Neural cell (in vitro differentiated cells): ENCODE results near the gene CFAP65. TPM values are rescaled to one million over a fixed set of nuclear protein-coding genes. Genes with fewer than 3 reads are reported as not detected.

Source experiments
- H2AFZ ChIP-seq: fragments of 200-600, 300-800 bp; sonication (generic), shearing (Covaris generic); 2 replicates; pipeline ENCODE4 v1.6.0; 2014; ENCODE audit warnings: low read depth, mild to moderate bottlenecking, antibody characterized with exemption, low read length, moderate library complexity
- H3F3A ChIP-seq: fragments of 200-600 bp; shearing (Covaris generic); 2 replicates; pipeline ENCODE4 v1.6.1; 2016; ENCODE audit warnings: mild to moderate bottlenecking, moderate library complexity, mixed read lengths, antibody characterized with exemption, low read length; ENCODE audit not compliant: insufficient read depth, poor library complexity, severe bottlenecking
- H3K27ac ChIP-seq: fragments of 200-600, 300-800 bp; sonication (generic), shearing (Covaris generic); 2 replicates; pipeline ENCODE4 v1.5.1; 2014; ENCODE audit warnings: mild to moderate bottlenecking, low read length, moderate library complexity
- H3K27me3 ChIP-seq: fragments of 300-800, 200-600 bp; sonication (generic), shearing (Covaris generic); 2 replicates; pipeline ENCODE4 v1.6.0; 2014; ENCODE audit warnings: mild to moderate bottlenecking, low read depth, low read length, moderate library complexity; ENCODE audit not compliant: insufficient read depth
- H3K36me3 ChIP-seq: fragments of 300-800, 200-600 bp; sonication (generic), shearing (Covaris generic); 2 replicates; pipeline ENCODE4 v1.5.1; 2014; ENCODE audit warnings: mild to moderate bottlenecking, antibody characterized with exemption, low read length, moderate library complexity; ENCODE audit not compliant: insufficient read depth
- H3K4me2 ChIP-seq: fragments of 300-800, 200-600 bp; sonication (generic), shearing (Covaris generic); 2 replicates; pipeline ENCODE4 v1.6.0; 2014; ENCODE audit warnings: mild to moderate bottlenecking, low read length
- H3K4me3 ChIP-seq: fragments of 300-800, 200-600 bp; sonication (generic), shearing (Covaris generic); 2 replicates; pipeline ENCODE4 v1.5.1; 2014; ENCODE audit warnings: mild to moderate bottlenecking, low read length, moderate library complexity
- H3K79me2 ChIP-seq: fragments of 200-600 bp; shearing (Covaris generic); replicated peaks from 2 replicates; pipeline ENCODE4 v1.6.0; 2014; ENCODE audit warnings: mild to moderate bottlenecking, low read length, moderate library complexity; ENCODE audit not compliant: insufficient read depth
- H3K9ac ChIP-seq: fragments of 300-800, 200-600 bp; sonication (generic), shearing (Covaris generic); 2 replicates; pipeline ENCODE4 v1.6.1; 2016; ENCODE audit warnings: mild to moderate bottlenecking, low read length, mixed read lengths
- H3K9me2 ChIP-seq: fragments of 200-600 bp; shearing (Covaris generic); 2 replicates; pipeline ENCODE4 v1.6.1; 2016; ENCODE audit warnings: mild to moderate bottlenecking, low read length, mixed read lengths; ENCODE audit not compliant: insufficient read depth
- H3K9me3 ChIP-seq: fragments of 200-600, 300-800 bp; sonication (generic), shearing (Covaris generic); 2 replicates; pipeline ENCODE4 v1.6.1; 2016; ENCODE audit warnings: mild to moderate bottlenecking, mixed run types, low read length, moderate library complexity, mixed read lengths
- H4K20me1 ChIP-seq: fragments of 200-600 bp; shearing (Covaris generic); 2 replicates; pipeline ENCODE4 v1.6.1; 2016; ENCODE audit warnings: mild to moderate bottlenecking, mixed run types; ENCODE audit not compliant: insufficient read depth
- EP300 ChIP-seq: fragments of 450-650 bp; conservative IDR thresholded peaks from 2 replicates; pipeline ENCODE4 v1.6.1; 2014; ENCODE audit warnings: antibody characterized with exemption, mild to moderate bottlenecking, moderate library complexity; ENCODE audit not compliant: poor library complexity, severe bottlenecking
- EZH2 ChIP-seq: fragments of 200-600, 300-800 bp; shearing (Covaris generic), sonication (generic); IDR thresholded peaks from 2 replicates; pipeline ENCODE4 v1.6.1; 2014; ENCODE audit warnings: antibody characterized with exemption, low read length, borderline replicate concordance, mild to moderate bottlenecking; ENCODE audit not compliant: insufficient read depth, poor library complexity, severe bottlenecking
- POLR2AphosphoS5 ChIP-seq: IDR thresholded peaks from 2 replicates; pipeline ENCODE4 v1.6.1; 2012
- RAD21 ChIP-seq: fragments of 450-650 bp; conservative IDR thresholded peaks from 2 replicates; pipeline ENCODE4 v1.6.1; 2014; ENCODE audit warnings: antibody characterized with exemption, mild to moderate bottlenecking, moderate library complexity
- REST ChIP-seq: IDR thresholded peaks from 2 replicates; pipeline ENCODE4 v1.6.1; 2012; ENCODE audit warnings: borderline replicate concordance
- SMC3 ChIP-seq: fragments of 450-650 bp; conservative IDR thresholded peaks from 2 replicates; pipeline ENCODE4 v1.6.1; 2014; ENCODE audit warnings: antibody characterized with exemption, mild to moderate bottlenecking, moderate library complexity; ENCODE audit not compliant: poor library complexity
- polyA plus RNA-seq: library from polyadenylated mRNA; depleted of rRNA; stranded (reverse); fragments of >200 nt; gene quantifications from 2 replicates; pipeline ENCODE4 v1.2.3, GENCODE V29; 2014
- TF ChIP-seq, protein P1 (sequence below): fragments of 450-650 bp; IDR thresholded peaks from 2 replicates; pipeline ENCODE4 v1.5.1; 2014; ENCODE audit warnings: antibody characterized with exemption, mild to moderate bottlenecking, moderate library complexity; ENCODE audit not compliant: poor library complexity, severe bottlenecking

The CFAP65 gene
- polyA plus RNA-seq, 1 donor from 2014 or later = 1.1 TPM

DNA sequence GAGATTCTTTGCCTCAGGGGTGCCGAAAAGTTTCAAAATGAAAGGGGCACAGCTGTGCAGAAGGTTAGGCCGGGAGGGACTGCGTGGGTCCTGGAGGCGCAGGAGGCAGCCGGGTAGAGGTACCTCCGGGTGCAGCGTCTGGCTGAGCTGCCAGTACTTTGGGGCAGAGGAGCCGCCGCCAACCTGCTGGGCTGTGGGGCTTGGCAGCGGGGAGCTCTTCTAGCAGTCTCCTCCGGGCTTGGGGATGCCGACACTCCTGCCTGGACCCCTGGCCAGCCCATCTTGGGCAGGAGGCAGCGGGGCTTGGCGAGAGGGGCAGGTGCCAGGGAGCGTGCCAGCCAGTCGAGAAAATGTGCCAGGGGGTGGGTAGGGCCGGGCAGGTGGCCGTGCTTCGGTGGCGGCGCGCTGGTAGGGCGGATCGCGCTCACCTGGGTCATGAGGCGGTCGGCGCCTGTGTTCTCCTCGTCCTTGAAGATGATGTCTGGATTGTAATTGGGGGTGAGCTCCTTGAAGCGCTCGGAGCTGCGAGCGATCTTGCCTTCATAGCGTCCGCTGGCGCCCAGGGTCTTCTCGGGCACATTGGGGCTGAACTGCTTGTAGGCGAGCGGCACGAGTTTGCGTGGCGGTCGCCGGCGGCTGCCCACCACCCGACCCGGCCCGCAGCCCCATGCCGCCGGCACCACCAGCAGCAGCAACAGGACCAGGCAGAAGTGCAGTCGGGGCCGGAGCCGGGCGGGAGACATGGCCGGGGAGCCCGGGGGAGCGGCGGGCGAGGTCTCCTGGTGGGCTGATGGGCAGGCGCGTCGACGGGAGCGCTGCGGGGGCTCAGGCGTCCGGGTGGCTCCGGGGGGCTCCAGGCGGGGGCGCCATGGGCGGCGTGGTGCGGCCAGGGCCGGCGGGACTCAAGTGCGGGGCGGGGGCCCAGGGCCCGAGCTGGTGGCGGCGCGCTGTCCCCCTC is 18.7 kb upstream of the CFAP65 start:
- H2AFZ ChIP-seq = no peak overlapping the region
- H4K20me1 ChIP-seq = no peaks in the 10 kb centered on the region
- H3K9me2 ChIP-seq = no peaks in the 10 kb centered on the region
- H3K4me3 ChIP-seq = peak overlapping the region; percentile 41
- TF ChIP-seq SMC3 = no peak
- TF ChIP-seq EZH2 = peak; percentile 84
- no peak overlapping the region for H3K4me2 ChIP-seq
- H3K36me3 ChIP-seq = no peaks in the 10 kb centered on the region
- H3K79me2 ChIP-seq = no peaks in the 10 kb centered on the region
- H3K27ac ChIP-seq = no peak overlapping the region
- no peaks in the 10 kb centered on the region for H3K9me3 ChIP-seq
- no peak overlapping the region for H3K9ac ChIP-seq
- H3F3A ChIP-seq = no peaks in the 10 kb centered on the region
- peaks cover 98% of the 10 kb centered on the region for H3K27me3 ChIP-seq

GRCh38 chr2:219059375-219059724 is 18.0 kb upstream of the CFAP65 start:
- Histone ChIP-seq H3K27ac (no peak overlapping the region), H3K9me3 (no peaks in the 10 kb centered on the region), H4K20me1 (no peaks in the 10 kb centered on the region), H3K36me3 (no peaks in the 10 kb centered on the region), H2AFZ (no peak overlapping the region), H3K9me2 (no peaks in the 10 kb centered on the region), H3K4me3 (no peak overlapping the region), H3K9ac (no peak overlapping the region), H3K27me3 (peaks cover 98% of the 10 kb centered on the region), H3K4me2 (no peak overlapping the region), H3F3A (no peaks in the 10 kb centered on the region), H3K79me2 (no peaks in the 10 kb centered on the region)
- TF ChIP-seq EZH2 (no peak), POLR2AphosphoS5 (no peak), REST (no peak), EP300 (no peak), RAD21 (no peak)
- TF ChIP-seq, protein P1, sequence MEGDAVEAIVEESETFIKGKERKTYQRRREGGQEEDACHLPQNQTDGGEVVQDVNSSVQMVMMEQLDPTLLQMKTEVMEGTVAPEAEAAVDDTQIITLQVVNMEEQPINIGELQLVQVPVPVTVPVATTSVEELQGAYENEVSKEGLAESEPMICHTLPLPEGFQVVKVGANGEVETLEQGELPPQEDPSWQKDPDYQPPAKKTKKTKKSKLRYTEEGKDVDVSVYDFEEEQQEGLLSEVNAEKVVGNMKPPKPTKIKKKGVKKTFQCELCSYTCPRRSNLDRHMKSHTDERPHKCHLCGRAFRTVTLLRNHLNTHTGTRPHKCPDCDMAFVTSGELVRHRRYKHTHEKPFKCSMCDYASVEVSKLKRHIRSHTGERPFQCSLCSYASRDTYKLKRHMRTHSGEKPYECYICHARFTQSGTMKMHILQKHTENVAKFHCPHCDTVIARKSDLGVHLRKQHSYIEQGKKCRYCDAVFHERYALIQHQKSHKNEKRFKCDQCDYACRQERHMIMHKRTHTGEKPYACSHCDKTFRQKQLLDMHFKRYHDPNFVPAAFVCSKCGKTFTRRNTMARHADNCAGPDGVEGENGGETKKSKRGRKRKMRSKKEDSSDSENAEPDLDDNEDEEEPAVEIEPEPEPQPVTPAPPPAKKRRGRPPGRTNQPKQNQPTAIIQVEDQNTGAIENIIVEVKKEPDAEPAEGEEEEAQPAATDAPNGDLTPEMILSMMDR = no peak
